Upper lobe of left lung (tissue), 6 donors: Measurements from ENCODE around the gene BLM. TPM values are rescaled to one million over a fixed set of nuclear protein-coding genes. Genes with fewer than 3 reads are reported as not detected.
A peak's percentile ranks its signal among the peaks of the same experiment; 100 is the strongest.

ENCODE experiments used
- ATAC-seq, 2 donors: fragments of 200-7000 bp; cut with Tn5 transposase; one replicate each; pipeline ENCODE4 v1.9.1; 2022; ENCODE audit warnings: mild to moderate bottlenecking in 2 of 2, moderate library complexity in 2 of 2; ENCODE audit not compliant: low FRiP score in 2 of 2
- DNase-seq, 2 donors: peaks; one replicate each; pipeline ENCODE4 v3.0.0-alpha.2; 2019 to 2020
- H3K27ac ChIP-seq, 4 donors: fragments of 200-600 bp; sonication (generic); one replicate each; pipeline ENCODE4 v1.5.1; 2016 to 2019
- H3K27me3 ChIP-seq, 4 donors: fragments of 200-600 bp; sonication (generic); one replicate each; pipeline ENCODE4 v1.5.1; 2017 to 2019
- H3K36me3 ChIP-seq, 4 donors: fragments of 200-600 bp; sonication (generic); one replicate each; pipeline ENCODE4 v1.5.1; 2016 to 2019
- H3K4me1 ChIP-seq, 4 donors: fragments of 200-600 bp; sonication (generic); one replicate each; pipeline ENCODE4 v1.5.1; 2018 to 2019
- H3K4me3 ChIP-seq, 4 donors: fragments of 200-600 bp; sonication (generic); one replicate each; pipeline ENCODE4 v1.5.1; 2017 to 2019; ENCODE audit warnings: mild to moderate bottlenecking in 2 of 4, moderate library complexity in 1 of 4
- H3K9me3 ChIP-seq, 4 donors: fragments of 200-600 bp; sonication (generic); one replicate each; pipeline ENCODE4 v1.5.1; 2018 to 2019
- EP300 ChIP-seq, 4 donors: sonication (generic); formaldehyde crosslinking; IDR thresholded peaks; one replicate each; pipeline ENCODE4 v1.5.1; 2017; ENCODE audit warnings: antibody characterized with exemption in 4 of 4, control low read depth in 2 of 4
- POLR2A ChIP-seq, 4 donors: fragments of 450-650 bp; IDR thresholded peaks; one replicate each; pipeline ENCODE4 v1.5.1; 2016 to 2017; ENCODE audit warnings: antibody characterized with exemption in 4 of 4, mild to moderate bottlenecking in 2 of 4
- POLR2AphosphoS5 ChIP-seq, 2 donors: sonication (generic); formaldehyde crosslinking; IDR thresholded peaks; one replicate each; pipeline ENCODE4 v1.5.1; 2017; ENCODE audit warnings: antibody characterized with exemption in 2 of 2
- WGBS, 2 donors: methylation state at CpG; one replicate each; pipeline ENCODE4 v1.1.5; 2017 to 2018; 5-methylcytosine and 5-hydroxymethylcytosine counted together
- total RNA-seq, 6 donors: library from RNA; depleted of rRNA in 4 of 6; stranded (reverse); fragments of >200 nt in 4 of 6; gene quantifications; one replicate each; pipeline versions ENCODE4 v1.1.0 to v1.2.1, GENCODE V29; 2016 to 2021
- TF ChIP-seq, protein P1 (sequence below), 6 experiments: fragments of 450-650 bp in 4 of 6; fragments of 200-600 bp in 2 of 6; sonication (generic) in 2 of 6; IDR thresholded peaks; one replicate each; pipeline ENCODE4 v1.5.1; 2016 to 2019; ENCODE audit warnings: antibody characterized with exemption in 6 of 6
- donor health status: DM: no; HTN: no; CAD: no; lungs with moderate emphysema.
- donor health status: DM: no; HTN: yes; CAD: no; lungs with severe emphysema.

BLM gene
- total RNA-seq, 6 donors from 2014 or later: 0.76 to 31.4 (median 2.6) TPM

DNA sequence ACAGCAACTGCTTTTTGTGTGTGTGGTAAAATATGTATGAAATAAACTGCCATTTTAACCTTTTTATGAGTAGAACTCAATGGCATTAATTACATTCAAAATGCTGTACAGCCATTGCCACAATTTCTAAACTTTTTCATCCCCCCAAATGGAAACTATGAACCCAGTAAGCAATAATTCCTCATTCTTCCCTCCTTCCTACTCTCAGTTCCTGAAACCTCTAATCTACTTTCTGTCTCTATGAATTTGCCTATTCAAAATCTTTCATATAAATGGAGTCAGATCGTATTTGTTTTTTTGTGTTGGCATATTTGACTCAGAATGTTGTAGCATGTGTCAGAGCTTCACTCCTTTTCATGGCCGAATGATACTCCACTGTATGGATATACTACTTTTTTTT is 5.3 kb upstream of the BLM start:
- no peaks in the 10 kb centered on the region for H3K36me3 ChIP-seq
- H3K4me3 ChIP-seq: no peak overlapping the region
- H3K4me1 ChIP-seq: peaks cover 4 to 10% (median 8%) of the 10 kb centered on the region in 4 donors
- ATAC-seq (no peak), DNase-seq (no peak)
- no peaks in the 10 kb centered on the region for H3K27me3 ChIP-seq
- 83 to 84% methylated on average over 2 of the region's 2 CpGs for WGBS, 2 donors
- no peak overlapping the region for H3K27ac ChIP-seq
- TF ChIP-seq, protein P1, sequence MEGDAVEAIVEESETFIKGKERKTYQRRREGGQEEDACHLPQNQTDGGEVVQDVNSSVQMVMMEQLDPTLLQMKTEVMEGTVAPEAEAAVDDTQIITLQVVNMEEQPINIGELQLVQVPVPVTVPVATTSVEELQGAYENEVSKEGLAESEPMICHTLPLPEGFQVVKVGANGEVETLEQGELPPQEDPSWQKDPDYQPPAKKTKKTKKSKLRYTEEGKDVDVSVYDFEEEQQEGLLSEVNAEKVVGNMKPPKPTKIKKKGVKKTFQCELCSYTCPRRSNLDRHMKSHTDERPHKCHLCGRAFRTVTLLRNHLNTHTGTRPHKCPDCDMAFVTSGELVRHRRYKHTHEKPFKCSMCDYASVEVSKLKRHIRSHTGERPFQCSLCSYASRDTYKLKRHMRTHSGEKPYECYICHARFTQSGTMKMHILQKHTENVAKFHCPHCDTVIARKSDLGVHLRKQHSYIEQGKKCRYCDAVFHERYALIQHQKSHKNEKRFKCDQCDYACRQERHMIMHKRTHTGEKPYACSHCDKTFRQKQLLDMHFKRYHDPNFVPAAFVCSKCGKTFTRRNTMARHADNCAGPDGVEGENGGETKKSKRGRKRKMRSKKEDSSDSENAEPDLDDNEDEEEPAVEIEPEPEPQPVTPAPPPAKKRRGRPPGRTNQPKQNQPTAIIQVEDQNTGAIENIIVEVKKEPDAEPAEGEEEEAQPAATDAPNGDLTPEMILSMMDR (IDR thresholded peaks at IDR 0.05): no peak
- no peaks in the 10 kb centered on the region for H3K9me3 ChIP-seq

DNA sequence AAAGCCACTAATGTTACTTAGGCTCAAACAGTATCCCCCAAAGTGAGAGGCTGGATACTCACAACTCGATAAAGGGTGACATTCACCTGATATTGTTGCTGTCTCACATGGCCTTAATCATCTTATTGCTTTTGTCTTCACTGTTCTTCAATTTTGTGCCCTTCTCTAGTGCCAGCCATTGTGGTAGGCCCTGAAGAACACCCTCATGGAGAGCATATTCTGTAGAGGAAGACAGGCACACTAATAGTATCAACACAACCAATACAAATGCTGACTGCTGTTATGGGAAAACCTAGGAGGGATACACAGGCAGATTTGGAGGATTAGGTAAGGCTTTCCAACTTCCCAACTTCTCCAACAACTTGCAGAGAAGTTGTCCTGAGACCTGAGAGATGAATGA is 4.1 kb upstream of the BLM start:
- TF ChIP-seq POLR2AphosphoS5 (IDR thresholded peaks at IDR 0.05) (no peak), POLR2A (IDR thresholded peaks at IDR 0.05) (no peak), EP300 (IDR thresholded peaks at IDR 0.05) (no peak)
- TF ChIP-seq, protein P1 (IDR thresholded peaks at IDR 0.05): no peak
- WGBS, 2 donors: 87 to 100% methylated on average over 1 of the region's 1 CpG
- ATAC-seq (no peak), DNase-seq (no peak)
- Histone ChIP-seq H3K36me3 (no peaks in the 10 kb centered on the region), H3K4me3 (no peak overlapping the region), H3K9me3 (no peaks in the 10 kb centered on the region), H3K27ac (no peak overlapping the region), H3K4me1 (peaks cover 12 to 18% (median 15%) of the 10 kb centered on the region in 4 donors), H3K27me3 (no peaks in the 10 kb centered on the region)

DNA sequence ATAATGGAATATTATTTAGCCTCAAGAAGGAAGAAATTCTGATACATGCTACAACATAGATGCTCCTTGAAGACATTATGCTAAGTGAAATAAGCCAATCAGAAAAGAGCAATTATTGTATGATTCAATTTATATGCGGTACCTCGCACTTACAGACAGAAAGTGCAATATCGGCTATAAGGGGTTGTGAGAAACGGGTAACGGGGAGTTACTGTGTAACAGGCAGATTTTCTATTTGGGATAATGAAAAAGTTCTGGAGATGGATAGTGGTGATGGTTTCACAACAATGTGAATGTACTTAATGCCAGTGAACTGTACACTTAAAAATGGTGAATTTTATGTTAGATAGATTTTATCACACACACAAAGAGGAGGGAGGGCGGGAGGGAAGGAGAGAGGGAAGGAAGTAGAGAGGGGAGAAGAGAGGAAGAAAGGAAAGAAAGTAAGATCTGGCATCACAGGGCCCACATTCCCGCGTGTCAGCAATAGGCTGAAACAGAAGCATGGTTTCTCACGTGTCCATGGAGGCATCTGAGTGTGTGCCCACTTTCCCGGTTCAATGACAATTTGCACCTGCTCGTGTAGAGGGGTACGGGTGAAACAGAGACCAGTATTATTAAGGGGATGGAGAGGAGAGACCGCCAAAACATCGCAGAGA is 700 bp upstream of the BLM start:
- no peaks in the 10 kb centered on the region for H3K36me3 ChIP-seq
- H3K27ac ChIP-seq: peak overlapping the region; percentile 90 to 94 (median 92)
- no peak for TF ChIP-seq POLR2AphosphoS5 (IDR thresholded peaks at IDR 0.05)
- TF ChIP-seq EP300 (IDR thresholded peaks at IDR 0.05): no peak
- no peak for TF ChIP-seq POLR2A (IDR thresholded peaks at IDR 0.05)
- TF ChIP-seq, protein P1 (IDR thresholded peaks at IDR 0.05): no peak
- H3K27me3 ChIP-seq: no peaks in the 10 kb centered on the region
- peak overlapping the region; percentile 51 to 84 (median 68) for H3K4me3 ChIP-seq
- H3K9me3 ChIP-seq: no peaks in the 10 kb centered on the region
- H3K4me1 ChIP-seq: peaks cover 9 to 18% (median 14%) of the 10 kb centered on the region in 4 donors
- no peak for ATAC-seq
- DNase-seq: no peak
- 12% methylated on average over 14 of the region's 14 CpGs for WGBS, 2 donors

DNA sequence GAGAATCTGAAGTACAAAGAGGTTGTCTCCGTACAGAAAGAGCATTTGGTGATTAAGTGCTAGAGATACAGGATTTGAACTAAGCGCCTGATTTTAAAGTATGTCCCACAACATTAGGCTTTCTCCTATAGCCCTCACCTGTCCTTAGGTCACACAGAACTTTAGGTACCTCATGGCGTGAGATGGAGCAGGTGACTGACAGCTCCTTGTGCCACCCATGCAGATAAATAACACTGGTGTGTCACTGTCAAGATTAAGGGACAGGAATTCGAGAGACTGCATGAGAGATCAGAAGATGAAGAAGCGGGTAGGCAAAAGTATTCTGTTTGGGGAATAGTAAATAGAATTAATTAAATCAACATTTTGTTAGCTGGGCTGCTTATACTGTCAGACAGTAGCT is 1.1 kb downstream of the BLM start:
- DNase-seq (no peak), ATAC-seq (no peak)
- no peaks in the 10 kb centered on the region for H3K9me3 ChIP-seq
- H3K27ac ChIP-seq: no peak overlapping the region
- peaks cover 9 to 18% (median 14%) of the 10 kb centered on the region in 4 donors for H3K4me1 ChIP-seq
- WGBS, 2 donors: 55 to 57% methylated on average over 5 of the region's 5 CpGs
- H3K36me3 ChIP-seq: no peaks in the 10 kb centered on the region
- H3K27me3 ChIP-seq: no peaks in the 10 kb centered on the region
- peak overlapping the region in 1 of 4 donors; percentile 84 for H3K4me3 ChIP-seq
- TF ChIP-seq POLR2A (IDR thresholded peaks at IDR 0.05) (no peak), POLR2AphosphoS5 (IDR thresholded peaks at IDR 0.05) (no peak), EP300 (IDR thresholded peaks at IDR 0.05) (no peak)
- TF ChIP-seq, protein P1 (IDR thresholded peaks at IDR 0.05): no peak

DNA sequence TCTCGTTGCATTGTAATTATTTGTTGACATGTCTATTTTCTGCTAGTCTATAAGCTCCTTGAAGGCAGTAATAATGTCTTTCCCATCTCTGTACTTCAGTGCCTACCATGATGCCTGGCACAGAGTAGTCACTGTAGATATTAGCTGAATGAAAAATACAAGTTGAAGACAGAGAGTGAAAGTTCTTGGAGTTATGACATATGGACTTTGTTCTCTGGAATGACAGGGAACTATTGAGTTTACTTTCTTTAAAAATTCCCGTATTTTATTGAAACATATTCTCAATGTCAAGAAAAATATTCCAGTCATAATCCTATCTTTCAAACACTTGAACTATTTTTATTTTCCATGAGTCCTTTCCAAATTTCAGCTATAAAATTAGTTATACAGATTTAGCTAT is 3.0 kb downstream of the BLM start:
- Histone ChIP-seq H3K4me1 (peaks cover 9 to 18% (median 14%) of the 10 kb centered on the region in 4 donors), H3K36me3 (no peaks in the 10 kb centered on the region), H3K4me3 (no peak overlapping the region), H3K27me3 (no peaks in the 10 kb centered on the region), H3K9me3 (no peaks in the 10 kb centered on the region), H3K27ac (no peak overlapping the region)
- ATAC-seq (no peak), DNase-seq (no peak)
- WGBS, 2 donors: 88 to 90% methylated on average over 2 of the region's 2 CpGs
- TF ChIP-seq EP300 (IDR thresholded peaks at IDR 0.05) (no peak), POLR2A (IDR thresholded peaks at IDR 0.05) (no peak), POLR2AphosphoS5 (IDR thresholded peaks at IDR 0.05) (no peak)
- TF ChIP-seq, protein P1 (IDR thresholded peaks at IDR 0.05): no peak
